Fibroblast of peridontal ligament (primary cell): Measurements from ENCODE around the gene PTPRE.
A peak's percentile ranks its signal among the peaks of the same experiment; 100 is the strongest.

Source experiments
- DNase-seq: peaks from one replicate; pipeline ENCODE4 v3.0.0-alpha.2; 2010; ENCODE audit errors: extremely low read depth

Gene PTPRE

GRCh38 chr10:128071417-128071782 lies 164.5 kb downstream of the PTPRE start:
- no peak for DNase-seq

- no peak for DNase-seq
These were observed 165.1 kb downstream of the PTPRE start for GRCh38 chr10:128072046-128072445.

- DNase-seq = no peak
These were observed 166.2 kb downstream of the PTPRE start for GRCh38 chr10:128072941-128073645.

- DNase-seq = no peak
These were observed 167.0 kb downstream of the PTPRE start for GRCh38 chr10:128073890-128074289.

- DNase-seq = no peak
These were observed 167.7 kb downstream of the PTPRE start for GRCh38 chr10:128074589-128074988.

GRCh38 chr10:128077155-128077875 lies 170.4 kb downstream of the PTPRE start:
- no peak for DNase-seq

- peak; percentile 48 for DNase-seq
These were observed 171.4 kb downstream of the PTPRE start for GRCh38 chr10:128078136-128078969.

- no peak for DNase-seq
These were observed 173.3 kb downstream of the PTPRE start for GRCh38 chr10:128080231-128080630.

GRCh38 chr10:128080641-128081040 lies 173.7 kb downstream of the PTPRE start:
- DNase-seq = no peak

GRCh38 chr10:128081222-128081621 lies 174.3 kb downstream of the PTPRE start:
- DNase-seq = no peak

- no peak for DNase-seq
These were observed 174.8 kb downstream of the PTPRE start for GRCh38 chr10:128081720-128082119.

- no peak for DNase-seq
These were observed 176.4 kb downstream of the PTPRE start for GRCh38 chr10:128083191-128083895.

GRCh38 chr10:128084364-128084763 lies 177.5 kb downstream of the PTPRE start:
- DNase-seq = no peak

GRCh38 chr10:128084991-128085390 lies 178.1 kb downstream of the PTPRE start:
- DNase-seq = no peak

- DNase-seq = no peak
These were observed 179.3 kb downstream of the PTPRE start for GRCh38 chr10:128086003-128086863.

- no peak for DNase-seq
These were observed 180.4 kb downstream of the PTPRE start for GRCh38 chr10:128087146-128087883.

- DNase-seq = no peak
These were observed 181.2 kb downstream of the PTPRE start for GRCh38 chr10:128087884-128088709.

- DNase-seq = no peak
These were observed 184.8 kb downstream of the PTPRE start for GRCh38 chr10:128091636-128092210.

GRCh38 chr10:128092454-128092853 lies 185.6 kb downstream of the PTPRE start:
- DNase-seq = peak; percentile 20
